Fibroblast of skin of right biceps (primary cell): Measurements from ENCODE around the gene SCFD2.

Source experiments
- DNase-seq: peaks from one replicate; pipeline ENCODE4 v3.0.0-alpha.2; 2013

Gene SCFD2

GRCh38 chr4:52947401-52948056 is 418.3 kb downstream of the SCFD2 start:
- DNase-seq, result no peak

- DNase-seq, result no peak
Measured at GRCh38 chr4:52946855-52947254, 419.0 kb downstream of the SCFD2 start.

- no peak for DNase-seq
Measured at GRCh38 chr4:52945982-52946381, 419.9 kb downstream of the SCFD2 start.

GRCh38 chr4:52945326-52945898 is 420.4 kb downstream of the SCFD2 start:
- DNase-seq, result no peak

DNA sequence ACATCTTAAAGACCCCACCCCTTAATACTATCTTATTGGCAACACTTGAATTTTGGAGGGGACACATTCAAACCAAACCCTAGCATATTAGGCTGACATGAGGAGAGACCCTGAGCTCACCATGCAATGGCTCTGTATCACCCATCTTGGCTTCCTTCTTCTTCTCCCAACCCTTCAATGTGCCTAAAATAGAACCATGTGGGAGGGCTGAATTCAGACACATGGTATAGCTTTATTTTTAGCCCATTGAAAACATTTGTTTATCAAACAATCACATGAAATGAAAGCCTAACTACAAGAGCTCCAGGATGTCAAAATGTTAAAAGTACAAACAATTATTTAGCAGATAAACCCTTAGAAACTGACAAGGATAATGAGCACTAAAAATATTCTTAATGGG is 422.2 kb downstream of the SCFD2 start:
- DNase-seq, result no peak

- no peak for DNase-seq
Measured at GRCh38 chr4:52942936-52943335, 422.9 kb downstream of the SCFD2 start.

DNA sequence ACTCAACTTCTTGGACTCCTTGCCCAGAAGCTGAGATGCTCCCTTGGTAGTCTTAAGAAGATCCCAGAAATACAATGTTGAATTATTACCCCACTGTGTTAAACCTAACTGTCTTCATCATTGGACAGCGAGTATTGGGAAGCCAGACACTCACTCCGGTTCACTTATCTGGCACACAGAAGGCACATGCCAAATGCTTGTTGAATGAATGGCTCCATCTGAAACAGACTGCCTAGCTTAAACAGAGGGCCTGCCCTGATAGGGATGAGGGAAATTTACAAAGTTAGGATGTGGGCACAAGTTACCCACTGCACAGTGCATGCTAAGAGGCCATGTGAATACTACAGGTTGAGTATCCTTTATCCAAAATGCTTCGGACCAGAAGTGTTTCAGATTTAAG is 424.4 kb downstream of the SCFD2 start:
- DNase-seq, result no peak

DNA sequence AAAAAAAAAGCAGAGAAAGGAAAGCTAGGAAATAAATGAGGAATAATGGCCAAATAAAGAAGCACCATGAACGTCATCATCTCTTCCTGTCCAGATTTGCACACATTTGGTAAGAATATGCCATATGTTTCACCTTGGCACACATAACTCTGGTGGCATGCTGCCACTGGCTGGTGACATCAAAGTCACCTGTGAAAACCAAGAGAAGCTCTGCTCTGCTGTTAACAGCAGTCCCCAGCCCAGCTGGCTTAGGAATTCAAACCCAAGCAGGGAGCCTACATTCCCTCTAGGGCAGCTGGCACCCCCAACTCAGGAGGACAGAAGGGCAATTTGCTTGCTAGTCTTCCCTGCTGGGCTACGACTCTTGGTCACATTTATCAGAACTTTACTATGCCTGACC is 426.1 kb downstream of the SCFD2 start:
- DNase-seq, result no peak

- DNase-seq, result no peak
Measured at GRCh38 chr4:52939325-52939724, 426.5 kb downstream of the SCFD2 start.

- DNase-seq, result no peak
Measured at GRCh38 chr4:52937829-52938228, 428.0 kb downstream of the SCFD2 start.

- no peak for DNase-seq
Measured at GRCh38 chr4:52936729-52937128, 429.1 kb downstream of the SCFD2 start.

GRCh38 chr4:52935317-52935716 is 430.5 kb downstream of the SCFD2 start:
- DNase-seq, result no peak

DNA sequence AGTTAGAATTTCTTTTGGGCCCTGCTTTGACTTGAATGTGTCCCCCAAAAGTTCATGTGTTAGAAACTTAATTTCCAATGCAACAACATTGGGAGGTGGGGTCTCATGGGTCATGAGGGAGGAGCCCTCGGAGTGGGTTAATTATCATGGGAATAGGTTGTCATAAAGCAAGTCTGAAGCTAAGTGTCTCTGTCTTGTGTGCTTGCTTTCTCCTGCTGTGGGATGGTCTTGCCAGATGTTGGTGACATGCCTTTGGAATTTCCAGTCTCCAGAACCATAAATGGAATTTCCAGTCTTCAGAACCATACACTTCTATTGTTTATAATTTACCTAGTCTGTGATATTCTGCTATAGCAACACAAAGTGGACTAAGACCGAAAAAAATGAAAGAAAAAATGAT is 432.1 kb downstream of the SCFD2 start:
- DNase-seq, result no peak

GRCh38 chr4:52932591-52933470 is 433.0 kb downstream of the SCFD2 start:
- DNase-seq, result peak; percentile 54

DNA sequence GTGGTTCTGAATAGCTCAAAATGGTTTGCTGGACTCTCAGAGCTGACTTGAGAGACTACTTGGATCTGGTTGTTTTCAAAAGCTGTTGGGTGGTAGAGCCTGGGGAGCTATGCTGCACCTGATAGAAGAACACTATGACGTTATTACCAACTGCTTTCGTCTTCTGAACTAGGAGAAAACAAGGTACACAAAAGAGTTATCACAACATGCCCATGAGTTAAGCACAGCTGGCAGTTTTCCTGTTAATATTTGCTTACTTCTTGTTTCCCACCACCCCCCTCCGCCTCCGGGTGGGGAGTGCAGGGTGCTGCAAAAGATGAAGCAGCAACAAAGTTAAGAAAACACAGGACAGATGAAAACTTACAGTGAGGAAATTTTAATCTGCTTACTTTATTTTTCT is 434.6 kb downstream of the SCFD2 start:
- DNase-seq, result no peak

DNA sequence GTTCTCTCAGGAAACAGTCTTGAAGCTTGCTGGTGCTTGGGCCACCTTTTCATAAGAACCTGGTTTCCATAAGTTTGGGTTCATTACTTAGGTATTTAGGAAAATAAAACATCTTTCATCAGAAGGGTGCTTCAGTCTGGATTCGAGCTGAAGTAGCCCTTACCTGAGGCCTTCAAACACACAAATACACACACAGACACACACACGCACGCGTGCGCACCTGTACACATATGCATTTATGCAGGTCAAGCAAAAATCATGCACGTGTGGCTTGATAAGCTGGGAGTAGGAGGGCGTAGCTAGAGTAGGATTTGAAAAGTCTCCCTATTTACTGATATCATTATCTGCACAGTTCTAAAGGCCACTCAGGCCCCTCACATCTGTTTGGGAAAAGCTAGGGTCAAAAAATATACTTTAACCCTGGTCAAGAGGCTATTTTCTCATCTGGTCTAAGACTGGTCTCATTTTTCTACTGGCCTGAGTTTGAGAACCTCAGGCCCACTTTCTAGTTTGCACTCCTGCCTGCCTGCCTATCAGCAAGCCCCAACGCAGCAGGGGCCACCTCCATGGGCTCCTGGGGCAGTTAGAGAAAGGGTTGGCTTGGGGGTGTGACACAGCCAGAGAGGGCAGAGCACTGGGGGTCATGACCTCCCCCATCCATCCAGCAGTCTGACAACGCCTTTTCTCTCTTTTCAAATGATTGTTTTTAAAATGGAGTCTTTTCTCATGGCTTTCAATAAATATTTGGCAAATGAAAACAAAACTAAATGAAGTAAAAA is 439.5 kb downstream of the SCFD2 start:
- DNase-seq, result no peak

DNA sequence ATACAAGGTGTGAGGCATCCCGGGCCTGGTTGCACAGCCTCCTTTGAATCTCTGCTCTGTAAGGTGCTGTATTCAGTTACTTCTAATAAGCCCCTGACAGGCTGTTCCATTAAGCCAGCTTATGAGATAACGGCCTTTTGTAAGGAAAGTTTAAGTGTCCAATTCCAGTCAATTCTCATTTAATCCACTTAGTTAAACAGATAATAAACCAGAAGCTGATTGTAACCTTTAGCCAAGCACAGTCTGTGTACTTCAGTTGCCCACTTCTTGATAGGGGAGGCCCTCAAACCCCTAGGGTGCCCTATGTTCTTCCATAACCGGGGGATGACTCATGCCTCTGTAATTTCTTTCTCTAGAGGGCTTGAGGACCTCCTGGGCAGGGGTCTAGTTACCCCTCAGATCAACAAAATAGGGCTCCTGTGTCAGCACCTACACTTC is 440.3 kb downstream of the SCFD2 start:
- DNase-seq, result peak; percentile 39

DNA sequence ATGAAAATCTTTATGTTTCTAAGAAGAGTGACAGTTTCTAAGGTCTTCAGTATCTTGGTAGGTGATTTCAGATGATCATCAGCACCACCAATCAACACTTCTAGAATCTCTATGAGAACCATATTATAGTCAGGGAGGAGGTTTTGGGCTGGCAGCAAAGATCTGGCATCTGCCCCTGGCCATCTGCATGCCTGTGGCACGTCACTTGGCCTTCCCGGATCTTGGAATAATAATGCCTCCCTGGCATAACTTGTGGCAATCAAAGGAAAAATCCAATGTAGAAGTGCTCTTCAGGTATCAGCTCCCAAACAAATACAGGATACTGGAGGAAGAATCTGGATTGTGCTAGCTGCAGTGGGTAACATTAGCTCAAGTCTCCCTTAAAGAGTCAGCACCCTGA is 446.4 kb downstream of the SCFD2 start:
- no peak for DNase-seq

- DNase-seq, result no peak
Measured at GRCh38 chr4:52917817-52918216, 448.0 kb downstream of the SCFD2 start.

DNA sequence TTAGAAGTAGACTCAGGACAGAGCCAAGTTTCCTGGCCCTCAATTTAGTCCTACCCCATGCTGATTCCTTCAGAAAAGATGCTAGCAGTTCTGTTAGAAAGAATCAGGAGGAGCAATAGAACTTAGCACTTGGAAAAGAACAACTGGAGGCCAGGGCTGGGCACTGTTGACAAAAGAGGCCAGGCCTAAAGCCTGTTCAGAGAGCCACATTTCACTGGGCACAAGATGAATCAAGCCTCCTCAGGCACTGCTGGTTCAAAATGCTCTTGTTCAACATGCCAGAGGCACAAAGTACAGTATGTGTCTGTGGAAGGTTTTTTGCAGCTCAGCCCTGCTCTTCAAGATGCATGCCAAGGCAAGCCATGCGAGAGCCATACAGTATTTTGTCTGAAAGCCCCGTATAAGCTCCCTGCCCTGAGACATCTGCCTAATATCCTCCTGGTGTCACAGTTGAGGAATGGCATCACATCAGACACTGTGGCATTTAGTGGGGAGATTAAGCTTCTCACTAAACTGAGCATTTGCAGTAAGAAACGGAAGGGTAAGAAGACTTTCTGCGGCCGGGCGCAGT is 450.0 kb downstream of the SCFD2 start:
- no peak for DNase-seq

GRCh38 chr4:52915191-52915590 is 450.7 kb downstream of the SCFD2 start:
- no peak for DNase-seq

DNA sequence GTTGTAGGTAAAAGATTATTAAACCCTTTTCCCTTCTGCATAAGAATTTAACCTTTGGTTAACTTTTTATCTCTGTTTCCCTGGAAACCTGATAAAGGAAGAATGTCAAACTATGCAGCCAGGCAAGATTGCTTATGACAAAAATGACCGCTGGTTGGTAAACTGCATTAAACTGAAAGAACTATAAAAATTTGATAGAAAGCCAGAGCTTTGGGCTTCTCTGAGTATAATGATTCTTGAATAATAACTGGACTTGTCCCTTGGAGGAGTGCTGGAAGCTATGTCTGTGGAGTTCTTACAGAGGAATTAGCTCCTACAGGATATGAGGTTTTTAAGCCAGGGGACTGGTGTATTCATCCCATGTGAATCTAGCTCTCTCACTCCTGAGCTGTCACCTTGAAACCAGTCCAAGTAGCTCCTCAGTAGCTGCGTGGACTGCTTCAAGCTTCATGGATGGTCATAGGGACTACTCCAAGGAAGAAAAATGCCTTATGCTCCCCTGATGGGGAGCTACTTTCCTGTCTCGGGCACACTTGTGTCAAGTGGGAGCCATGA is 451.7 kb downstream of the SCFD2 start:
- peak; percentile 75 for DNase-seq

DNA sequence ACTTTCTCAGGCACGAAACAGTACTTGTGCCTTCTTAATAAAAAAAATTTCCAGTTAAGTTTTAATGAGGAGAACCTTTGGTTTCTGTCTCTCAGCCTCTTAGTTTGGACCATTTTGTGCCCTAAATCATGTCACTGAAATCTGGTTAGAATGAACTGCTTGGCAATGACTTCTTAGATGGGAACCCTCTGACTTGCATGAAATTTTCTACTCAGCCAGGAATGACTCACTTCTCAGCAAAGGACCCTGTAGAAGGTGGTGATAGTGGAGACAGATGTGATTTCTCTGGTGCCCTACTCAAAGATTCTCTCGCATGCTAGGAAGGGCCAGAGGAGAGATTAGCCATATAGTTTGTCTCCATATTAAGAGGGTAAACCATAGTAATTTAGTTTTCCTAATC is 453.3 kb downstream of the SCFD2 start:
- DNase-seq, result peak; percentile 65
